Endometrial microvascular endothelial cells (primary cell): Measurements from ENCODE around the gene GPATCH2L. TPM values are rescaled to one million over a fixed set of nuclear protein-coding genes. Genes with fewer than 3 reads are reported as not detected.

ENCODE experiments used
- in situ Hi-C: cut with HindIII; loops from 2 replicates; pipeline ENCODE4 v1.10.0; 2017; ENCODE audit warnings: low sequenced_read_pairs, low pct_unique_long_range_greater_than_20kb; ENCODE audit errors: inconsistent ontology term
- total RNA-seq: library from RNA; depleted of rRNA; stranded (reverse); fragments of >200 nt; gene quantifications from one replicate; pipeline ENCODE4 v1.2.3, GENCODE V29; 2015; ENCODE audit errors: inconsistent ontology term

Gene GPATCH2L
- total RNA-seq, 1 donor from 2014 or later, result 44.7 TPM

- in situ Hi-C loops, result no loop called here
Observed at GRCh38 chr14:76237349-76237990, 85.7 kb downstream of the GPATCH2L start.

GRCh38 chr14:76245097-76245496 lies 93.4 kb downstream of the GPATCH2L start:
- in situ Hi-C loops, result no loop called here

GRCh38 chr14:76250302-76250701 lies 98.6 kb downstream of the GPATCH2L start:
- in situ Hi-C loops, result no loop called here

- in situ Hi-C loops, result no loop called here
Observed at GRCh38 chr14:76252471-76252870, 100.7 kb downstream of the GPATCH2L start.

GRCh38 chr14:76253111-76253510 lies 101.4 kb downstream of the GPATCH2L start:
- in situ Hi-C loops, result no loop called here

GRCh38 chr14:76256545-76256944 lies 104.8 kb downstream of the GPATCH2L start:
- in situ Hi-C loops, result no loop called here

- in situ Hi-C loops, result no loop called here
Observed at GRCh38 chr14:76257111-76257803, 105.5 kb downstream of the GPATCH2L start.

- in situ Hi-C loops, result no loop called here
Observed at GRCh38 chr14:76257842-76258397, 106.2 kb downstream of the GPATCH2L start.

GRCh38 chr14:76259029-76259735 lies 107.5 kb downstream of the GPATCH2L start:
- in situ Hi-C loops, result no loop called here

GRCh38 chr14:76260749-76261148 lies 109.0 kb downstream of the GPATCH2L start:
- in situ Hi-C loops, result no loop called here

GRCh38 chr14:76261371-76261811 lies 109.7 kb downstream of the GPATCH2L start:
- in situ Hi-C loops, result no loop called here

- in situ Hi-C loops, result no loop called here
Observed at GRCh38 chr14:76262641-76263040, 110.9 kb downstream of the GPATCH2L start.

Other genes with a start within 250 kb of the GPATCH2L start
- gene TGFB3, start 169.9 kb upstream of the GPATCH2L start, total RNA-seq, result 4.3 TPM
- gene IFT43, start 166.2 kb upstream of the GPATCH2L start, total RNA-seq, result 42.7 TPM
- not detected for gene ESRRB, start 224.2 kb downstream of the GPATCH2L start, total RNA-seq